ENCODE data around the gene MUS81.

The MUS81 gene

DNA sequence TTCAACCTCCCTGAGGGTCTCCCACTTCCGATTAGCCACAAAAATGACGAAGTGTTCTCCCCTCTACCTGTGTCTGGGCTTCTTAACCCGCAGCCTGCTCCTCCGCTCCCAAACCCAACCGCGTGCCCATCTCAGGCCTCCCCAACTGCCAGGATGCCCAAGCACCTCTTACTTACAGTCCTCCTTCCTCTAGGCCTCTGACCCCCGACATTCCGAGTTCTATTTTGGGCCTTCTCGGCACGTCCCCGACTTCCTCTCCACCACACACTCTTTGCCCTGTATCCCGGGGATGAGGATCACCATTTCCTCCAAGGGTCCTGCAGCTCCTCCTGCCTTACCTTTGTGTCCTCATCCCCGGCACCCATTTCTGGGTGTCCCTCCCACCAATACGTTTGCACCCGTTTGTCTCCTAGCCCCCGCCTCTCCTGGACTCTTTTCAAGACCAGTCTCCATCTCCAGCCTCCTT, 388 bp upstream of the MUS81 start:
- DNase-seq (ENCODE audit: low read depth in 2 of 2, low spot score in 1 of 2), result no peak

DNA sequence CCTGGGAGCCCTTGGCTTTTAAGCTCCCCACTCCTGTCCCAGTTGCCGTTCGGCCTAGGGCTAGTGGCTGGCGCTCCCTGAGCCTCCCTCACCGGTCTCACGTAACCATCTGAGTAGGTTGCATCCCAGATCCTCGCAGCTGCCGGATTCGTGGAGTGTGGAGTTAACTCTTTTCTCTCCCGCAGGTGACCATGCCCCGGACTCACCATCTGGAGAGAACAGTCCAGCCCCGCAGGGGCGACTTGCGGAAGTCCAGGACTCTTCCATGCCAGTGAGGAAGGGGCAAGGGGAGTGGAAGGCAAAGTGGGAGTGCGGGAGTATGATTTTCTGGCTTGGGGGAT, 902 bp downstream of the MUS81 start:
- no peak for DNase-seq (ENCODE audit: low read depth in 2 of 2, low spot score in 1 of 2)

DNA sequence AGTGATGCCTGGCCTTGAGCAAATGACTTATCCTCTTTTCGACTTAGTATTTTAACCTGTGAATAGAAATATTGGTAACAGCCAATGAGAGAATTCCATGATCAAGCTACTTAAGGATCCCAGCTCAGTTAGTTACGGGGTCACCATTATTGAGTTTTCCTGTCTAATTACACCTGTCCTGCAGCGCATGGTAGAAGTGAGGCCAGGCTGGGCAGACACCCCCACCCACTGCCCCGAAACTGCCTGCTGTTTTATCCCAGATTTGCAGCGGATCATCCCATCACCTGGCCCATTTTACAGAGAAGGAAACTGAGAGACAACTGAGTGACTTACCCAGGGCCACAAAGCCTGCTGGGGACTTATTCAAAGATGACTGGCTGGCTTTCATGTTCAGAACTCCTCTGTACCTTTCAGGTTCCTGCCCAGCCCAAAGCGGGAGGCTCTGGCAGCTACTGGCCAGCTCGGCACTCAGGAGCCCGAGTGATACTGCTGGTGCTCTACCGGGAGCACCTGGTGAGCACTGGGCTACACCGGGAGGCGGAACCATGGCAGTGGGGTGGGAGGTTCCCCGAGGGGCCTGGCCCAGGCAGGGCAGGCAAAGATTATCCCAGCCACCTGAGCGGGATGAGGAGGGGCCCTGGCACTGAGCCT, 1.4 kb downstream of the MUS81 start:
- DNase-seq (ENCODE audit: low read depth in 2 of 2, low spot score in 1 of 2), result no peak

DNA sequence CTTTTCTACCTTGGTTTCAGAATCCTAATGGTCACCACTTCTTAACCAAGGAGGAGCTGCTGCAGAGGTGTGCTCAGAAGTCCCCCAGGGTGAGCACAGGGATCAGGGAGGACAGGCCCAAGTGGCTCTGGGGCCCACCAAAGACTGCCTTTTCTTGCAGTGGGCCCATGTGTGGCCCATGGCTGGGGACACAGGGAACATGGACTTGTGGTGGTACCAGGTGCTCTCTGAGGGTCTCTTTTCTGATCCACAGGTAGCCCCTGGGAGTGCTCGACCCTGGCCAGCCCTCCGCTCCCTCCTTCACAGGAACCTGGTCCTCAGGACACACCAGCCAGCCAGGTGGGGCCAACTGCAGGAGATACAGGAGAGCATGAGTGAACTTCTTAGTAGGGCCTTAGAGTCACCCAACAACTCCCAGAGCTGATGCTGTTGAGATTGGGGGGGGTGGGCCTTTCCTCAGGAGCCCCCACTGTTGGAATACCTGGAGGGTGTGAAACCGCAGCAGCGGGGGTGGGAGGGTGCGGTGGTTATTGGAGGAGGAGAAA, 2.0 kb downstream of the MUS81 start:
- DNase-seq (ENCODE audit: low read depth in 2 of 2, low spot score in 1 of 2), result no peak

DNA sequence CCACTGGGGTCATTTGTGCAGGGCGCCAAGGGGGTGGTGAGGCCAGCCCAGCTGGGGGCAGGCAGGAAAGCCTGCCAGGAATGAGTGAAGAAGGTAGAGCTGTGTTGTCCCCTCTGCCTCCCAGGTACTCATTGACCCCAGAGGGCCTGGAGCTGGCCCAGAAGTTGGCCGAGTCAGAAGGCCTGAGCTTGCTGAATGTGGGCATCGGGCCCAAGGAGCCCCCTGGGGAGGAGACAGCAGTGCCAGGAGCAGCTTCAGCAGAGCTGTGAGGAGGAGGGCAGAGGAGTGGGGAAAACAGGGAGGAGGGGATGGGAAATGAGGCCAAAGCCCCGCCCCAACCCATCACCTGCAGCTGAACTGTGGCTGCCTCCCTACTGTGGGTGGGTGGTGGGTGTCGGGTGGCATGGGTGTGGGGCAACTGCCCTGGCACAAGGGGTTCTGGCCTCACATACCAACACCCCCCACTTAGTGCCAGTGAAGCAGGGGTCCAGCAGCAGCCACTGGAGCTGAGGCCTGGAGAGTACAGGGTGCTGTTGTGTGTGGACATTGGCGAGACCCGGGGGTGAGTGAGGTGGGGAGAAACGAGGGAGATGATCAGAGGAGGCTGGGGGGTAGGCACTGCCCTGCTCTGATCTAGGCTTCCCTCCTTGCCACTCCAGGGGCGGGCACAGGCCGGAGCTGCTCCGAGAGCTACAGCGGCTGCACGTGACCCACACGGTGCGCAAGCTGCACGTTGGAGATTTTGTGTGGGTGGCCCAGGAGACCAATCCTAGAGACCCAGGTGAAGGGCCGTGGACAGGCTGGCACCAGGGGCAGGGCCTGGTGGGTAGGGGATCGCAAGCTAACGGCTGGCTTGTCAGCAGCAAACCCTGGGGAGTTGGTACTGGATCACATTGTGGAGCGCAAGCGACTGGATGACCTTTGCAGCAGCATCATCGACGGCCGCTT, 3.0 kb downstream of the MUS81 start:
- no peak for DNase-seq (ENCODE audit: low read depth in 2 of 2, low spot score in 1 of 2)

DNA sequence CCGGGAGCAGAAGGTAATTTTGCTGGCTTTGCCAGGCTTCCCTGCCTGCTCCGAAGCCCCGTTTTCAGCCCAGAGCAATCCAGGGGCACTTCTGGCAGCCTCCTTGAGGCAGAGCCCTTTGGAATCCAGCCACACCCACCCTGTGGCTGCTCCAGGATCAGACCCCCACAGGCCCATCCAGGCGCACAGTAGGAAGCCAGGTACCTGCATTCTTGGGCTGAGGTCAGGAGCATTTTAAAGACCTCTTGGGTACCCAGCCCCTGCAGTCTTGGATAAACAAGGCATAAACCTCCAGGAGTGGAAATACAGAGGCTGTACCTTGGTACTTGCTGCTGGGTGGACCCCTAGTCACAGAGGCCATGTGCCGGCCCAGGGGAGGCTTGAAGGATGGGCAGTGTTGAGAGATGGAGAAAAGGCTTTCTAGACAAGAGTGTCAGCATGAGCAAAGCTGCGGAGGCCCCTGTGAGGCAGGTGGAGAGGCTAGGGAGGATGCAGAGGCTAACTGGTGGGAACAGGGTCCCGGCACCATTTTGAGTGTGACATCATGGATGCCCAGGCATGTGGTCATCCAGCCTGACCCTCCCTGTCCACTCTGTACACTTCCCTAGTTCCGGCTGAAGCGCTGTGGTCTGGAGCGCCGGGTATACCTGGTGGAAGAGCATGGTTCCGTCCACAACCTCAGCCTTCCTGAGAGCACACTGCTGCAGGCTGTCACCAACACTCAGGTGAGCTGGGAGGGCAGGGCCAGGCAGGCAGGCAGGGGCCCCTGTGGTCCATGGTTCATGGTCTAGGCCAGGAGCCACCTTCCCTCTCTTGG, 3.9 kb downstream of the MUS81 start:
- no peak for DNase-seq (ENCODE audit: low read depth in 2 of 2, low spot score in 1 of 2)

DNA sequence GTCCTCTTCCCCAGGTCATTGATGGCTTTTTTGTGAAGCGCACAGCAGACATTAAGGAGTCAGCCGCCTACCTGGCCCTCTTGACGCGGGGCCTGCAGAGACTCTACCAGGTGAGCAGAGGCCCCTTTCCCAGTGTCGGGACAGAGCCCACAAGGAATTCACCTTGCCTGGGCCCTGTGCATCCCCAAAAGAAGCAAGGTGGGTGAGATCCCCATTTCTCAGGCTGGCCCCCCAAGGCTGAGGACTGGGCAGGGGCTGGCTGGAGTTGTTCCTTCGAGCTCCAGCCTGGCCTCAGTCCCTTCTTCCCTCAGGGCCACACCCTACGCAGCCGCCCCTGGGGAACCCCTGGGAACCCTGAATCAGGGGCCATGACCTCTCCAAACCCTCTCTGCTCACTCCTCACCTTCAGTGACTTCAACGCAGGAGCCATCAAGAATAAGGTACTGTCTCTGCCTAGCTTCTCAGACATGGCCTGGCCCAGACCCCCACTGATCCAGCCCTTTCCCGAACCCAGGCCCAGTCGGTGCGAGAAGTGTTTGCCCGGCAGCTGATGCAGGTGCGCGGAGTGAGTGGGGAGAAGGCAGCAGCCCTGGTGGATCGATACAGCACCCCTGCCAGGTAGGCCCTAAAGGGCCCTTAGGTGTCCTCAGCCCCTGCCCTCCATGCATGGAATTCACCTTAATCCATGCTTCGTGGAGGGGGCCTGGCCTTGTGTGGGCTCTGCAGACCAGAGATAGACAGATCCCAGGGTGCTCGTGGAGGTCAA, 4.7 kb downstream of the MUS81 start:
- no peak for DNase-seq (ENCODE audit: low read depth in 2 of 2, low spot score in 1 of 2)

DNA sequence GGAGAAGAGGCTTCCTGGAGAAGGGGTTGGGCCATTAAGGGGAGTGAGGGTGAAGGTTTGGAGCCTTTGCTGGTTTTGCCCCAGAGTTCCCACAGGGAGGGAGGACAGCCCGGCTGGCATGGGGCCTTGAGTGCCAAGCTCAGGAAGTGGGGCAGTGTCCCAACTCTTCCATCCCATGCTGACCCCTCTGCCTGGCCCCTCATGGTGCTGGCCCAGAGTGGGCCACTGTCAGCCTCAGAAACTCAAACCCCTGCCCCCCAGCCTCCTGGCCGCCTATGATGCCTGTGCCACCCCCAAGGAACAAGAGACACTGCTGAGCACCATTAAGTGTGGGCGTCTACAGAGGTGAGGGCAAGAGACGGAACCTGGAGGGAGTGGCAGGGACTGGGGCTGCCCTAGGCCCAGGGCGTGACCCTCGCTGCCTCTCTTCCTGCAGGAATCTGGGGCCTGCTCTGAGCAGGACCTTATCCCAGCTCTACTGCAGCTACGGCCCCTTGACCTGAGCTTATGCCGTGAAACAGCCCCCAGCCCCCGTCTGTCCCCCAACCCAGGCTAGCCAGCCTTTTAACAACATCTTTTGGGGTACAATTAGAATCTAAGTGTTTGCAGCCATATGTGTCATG, 5.4 kb downstream of the MUS81 start:
- DNase-seq (ENCODE audit: low read depth in 2 of 2, low spot score in 1 of 2), result no peak

DNA sequence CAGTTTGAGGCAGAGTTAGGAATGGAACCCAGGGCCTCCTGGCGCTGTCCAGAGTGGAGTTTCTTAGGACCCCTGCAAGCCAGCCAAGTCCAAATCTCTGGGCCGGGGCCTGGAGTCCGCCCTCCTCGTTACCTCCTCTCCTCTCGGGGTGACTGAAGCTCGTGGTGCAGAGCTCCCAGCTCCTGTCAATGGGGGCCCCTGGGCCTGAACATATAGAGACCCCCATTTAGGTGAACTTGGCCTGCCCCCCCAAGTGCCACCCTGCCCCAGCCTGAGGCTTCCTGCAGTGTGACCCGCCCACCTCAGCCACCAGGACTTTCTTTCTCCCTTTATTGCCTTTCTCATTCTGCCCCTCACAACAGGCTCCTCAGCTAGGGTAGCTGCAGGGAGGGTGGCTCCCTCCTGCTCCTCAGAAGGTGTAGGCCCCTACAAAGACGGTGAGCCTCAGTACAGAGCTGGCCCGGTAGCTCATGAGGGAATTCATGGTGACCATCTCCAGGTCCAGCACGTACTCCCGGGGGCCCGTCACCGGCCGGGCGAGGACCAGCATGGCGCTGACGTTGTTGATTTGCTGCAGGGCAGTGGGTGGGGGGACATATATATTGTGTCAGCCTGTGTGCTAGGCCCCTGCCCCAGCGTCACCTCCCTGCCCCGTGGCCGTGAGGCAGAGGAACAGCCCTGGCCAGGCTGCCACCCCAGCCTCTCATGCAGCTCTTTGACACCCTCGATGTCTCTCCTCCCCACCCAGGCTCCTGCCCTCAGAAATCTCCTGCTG, 6.5 kb downstream of the MUS81 start:
- no peak for DNase-seq (ENCODE audit: low read depth in 2 of 2, low spot score in 1 of 2)

DNA sequence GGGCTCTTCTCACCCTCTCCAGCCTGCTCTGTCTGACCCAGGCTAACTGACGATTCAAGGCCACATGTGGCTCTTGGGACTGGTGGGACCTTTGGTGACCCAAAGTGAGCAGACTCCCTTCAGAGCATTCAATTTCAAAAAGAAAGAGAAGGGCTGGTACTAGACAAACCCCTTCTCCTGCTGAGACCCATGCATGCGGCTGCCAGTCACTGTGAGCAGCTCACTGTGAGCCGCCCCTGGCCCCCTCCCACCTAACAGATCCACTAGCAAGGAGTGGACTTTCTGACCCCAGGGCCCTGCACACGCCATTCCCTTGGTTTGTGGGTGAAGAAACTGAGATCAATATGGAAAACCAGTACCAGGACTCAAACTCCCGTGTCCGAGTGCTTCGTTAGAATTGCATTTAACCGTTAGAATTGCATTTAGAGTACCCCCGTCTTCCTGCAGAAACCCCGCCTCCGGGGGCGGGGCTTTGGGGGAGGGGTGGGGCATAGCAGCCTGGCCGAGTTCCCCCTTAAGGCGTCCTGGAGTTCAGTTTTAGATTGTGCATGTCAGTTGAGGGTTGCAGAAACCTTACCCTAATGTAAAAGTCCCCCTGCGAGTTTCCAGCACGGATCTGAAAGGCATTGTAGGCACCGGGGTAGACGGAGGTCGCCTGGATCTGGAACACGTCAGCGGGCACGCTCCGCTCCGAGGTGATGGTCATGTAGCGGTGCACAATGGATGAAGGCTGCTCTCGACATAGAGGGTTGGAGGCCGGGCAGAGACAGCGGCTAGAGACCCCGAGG, 7.2 kb downstream of the MUS81 start:
- no peak for DNase-seq (ENCODE audit: low read depth in 2 of 2, low spot score in 1 of 2)

DNA sequence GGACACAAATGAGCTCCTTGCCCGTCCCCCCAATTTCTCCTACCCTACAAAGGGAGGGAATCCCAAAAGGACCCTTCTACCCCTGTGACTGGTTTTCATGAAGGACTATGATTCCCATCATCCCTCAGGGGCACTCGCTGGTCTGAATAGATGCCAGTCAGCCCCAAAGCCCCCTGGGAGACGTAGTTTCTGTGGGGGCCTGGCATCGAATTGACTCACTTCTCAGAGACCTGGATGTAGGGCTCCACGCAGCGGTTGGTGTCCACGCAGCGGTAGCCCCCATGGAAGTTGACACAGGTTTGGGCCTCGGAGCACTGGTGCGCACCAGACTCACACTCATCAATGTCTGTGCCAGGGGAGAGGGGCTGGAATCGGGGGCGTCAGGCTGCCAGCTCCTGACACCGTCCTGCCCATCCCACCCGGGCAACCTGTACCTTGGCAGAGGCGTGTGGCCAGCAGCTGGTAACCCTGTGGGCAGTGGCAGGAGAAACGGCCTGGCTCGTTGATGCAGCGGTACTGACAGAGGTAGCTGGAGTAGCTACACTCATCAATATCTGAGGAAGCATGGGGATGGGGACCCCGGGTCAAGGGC, 7.9 kb downstream of the MUS81 start:
- DNase-seq (ENCODE audit: low read depth in 2 of 2, low spot score in 1 of 2), result no peak

DNA sequence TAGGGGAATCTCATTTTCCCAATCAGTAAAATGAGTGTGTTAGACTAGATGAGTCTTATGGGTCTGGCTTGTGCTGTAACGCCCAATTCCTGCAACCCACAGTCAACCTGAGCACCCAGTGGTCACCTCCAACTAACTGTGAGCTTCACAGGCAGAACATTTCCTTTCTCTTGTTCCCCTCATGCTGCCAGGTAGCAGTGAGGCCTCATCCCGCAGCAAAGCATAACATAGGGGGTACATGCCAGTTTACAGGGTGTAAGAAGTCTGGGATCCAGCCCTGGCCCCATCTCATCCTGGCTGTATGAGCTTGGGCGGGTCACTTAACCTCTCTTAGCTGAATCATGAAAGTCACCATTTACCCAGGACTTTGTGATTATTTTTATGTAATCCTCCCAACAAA, 8.7 kb downstream of the MUS81 start:
- DNase-seq (ENCODE audit: low read depth in 2 of 2, low spot score in 1 of 2), result no peak

DNA sequence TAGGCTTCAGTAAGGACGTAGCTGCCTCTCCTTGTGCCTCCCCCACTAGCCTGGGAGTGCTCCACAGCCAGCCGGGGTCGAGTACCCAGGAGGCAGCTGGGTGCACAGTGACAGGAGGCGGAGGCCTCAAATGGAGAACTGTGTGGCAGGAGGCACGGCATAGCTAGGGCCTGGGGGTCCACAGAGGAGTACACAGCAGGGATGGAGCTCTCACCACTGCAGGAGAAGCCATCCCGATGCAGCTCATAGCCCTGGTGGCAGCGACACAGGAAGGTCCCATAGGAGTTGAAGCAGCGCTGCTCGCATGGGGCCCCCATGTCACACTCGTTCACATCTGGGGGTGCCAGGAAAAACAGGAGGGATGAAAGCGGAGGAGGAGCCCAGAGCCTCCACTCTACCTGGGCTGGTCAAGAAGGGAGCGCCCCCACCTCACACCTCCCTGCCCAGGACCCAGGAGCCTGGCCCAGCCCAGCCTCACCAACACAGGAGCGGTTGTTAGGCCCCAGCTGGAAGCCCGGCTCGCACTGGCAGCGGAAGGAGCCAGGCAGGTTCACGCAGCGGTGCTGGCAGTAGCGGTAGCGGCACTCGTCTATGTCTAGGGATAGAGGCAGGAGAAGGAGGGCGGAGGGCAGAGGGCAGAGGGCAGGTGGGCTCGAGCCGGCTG, 9.5 kb downstream of the MUS81 start:
- no peak for DNase-seq (ENCODE audit: low read depth in 2 of 2, low spot score in 1 of 2)

DNA sequence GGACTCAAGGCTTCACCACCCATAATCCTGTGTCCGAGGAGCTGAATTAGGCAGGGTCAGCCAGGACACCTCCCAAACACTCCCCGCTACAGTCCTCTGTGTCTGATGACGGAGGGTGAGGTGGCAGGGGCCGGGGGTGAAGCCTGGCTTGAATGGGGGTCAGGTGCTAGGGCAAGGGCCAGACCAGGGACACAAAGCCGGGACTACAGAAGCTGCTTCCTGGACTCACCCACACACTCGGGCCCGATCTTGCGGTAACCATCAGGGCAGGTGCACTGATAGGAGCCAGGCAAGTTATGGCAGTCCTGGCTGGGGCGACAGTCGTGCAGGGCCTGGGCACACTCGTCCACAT, 10.1 kb downstream of the MUS81 start:
- DNase-seq (ENCODE audit: low read depth in 2 of 2, low spot score in 1 of 2), result no peak

DNA sequence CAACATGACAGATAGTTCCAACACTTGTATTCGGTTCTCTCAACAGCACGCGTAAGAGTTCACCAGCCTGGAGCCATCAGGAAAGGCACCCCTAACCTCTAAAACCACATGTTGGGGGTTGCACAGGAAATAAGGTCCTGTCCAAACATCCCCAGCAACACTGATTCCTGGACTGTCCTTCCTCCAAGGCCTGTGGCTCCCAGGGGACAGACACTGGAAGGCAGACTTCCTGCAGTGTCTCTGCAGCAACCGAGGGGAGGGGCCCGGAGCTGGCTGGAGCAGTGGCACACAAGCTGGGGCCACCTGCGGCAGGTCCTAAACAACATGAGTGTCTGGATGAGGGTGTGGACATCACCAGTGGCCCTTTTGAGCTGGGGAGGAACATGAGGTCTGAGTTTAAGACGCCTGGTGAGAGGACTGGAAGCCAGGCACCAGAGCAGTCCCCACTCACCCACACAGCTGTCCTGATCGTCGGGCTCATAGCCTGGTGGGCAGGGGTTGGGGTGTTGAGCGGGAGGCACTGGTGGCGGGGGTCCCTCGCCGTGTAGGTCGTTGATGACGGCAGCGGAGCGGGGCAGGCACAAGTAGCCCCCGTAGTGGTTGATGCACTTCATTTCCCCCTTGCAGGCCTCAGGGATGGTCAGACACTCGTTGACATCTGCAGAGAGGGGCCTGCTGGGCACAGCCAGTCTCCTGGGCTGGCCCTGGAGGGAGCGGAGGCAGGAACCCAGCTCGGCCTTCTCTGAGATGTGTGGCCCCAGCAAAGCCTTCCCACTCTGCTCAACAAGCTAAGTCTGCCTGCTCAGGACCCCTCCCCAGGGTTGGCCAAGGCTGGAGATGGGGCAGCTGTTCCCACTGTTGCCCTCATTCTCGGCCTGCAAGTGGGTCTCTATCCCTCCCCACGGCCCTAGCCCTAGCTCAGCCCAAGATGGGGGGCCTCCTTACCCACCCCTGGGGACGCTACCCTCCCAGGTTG, 10.8 kb downstream of the MUS81 start:
- no peak for DNase-seq (ENCODE audit: low read depth in 2 of 2, low spot score in 1 of 2)

DNA sequence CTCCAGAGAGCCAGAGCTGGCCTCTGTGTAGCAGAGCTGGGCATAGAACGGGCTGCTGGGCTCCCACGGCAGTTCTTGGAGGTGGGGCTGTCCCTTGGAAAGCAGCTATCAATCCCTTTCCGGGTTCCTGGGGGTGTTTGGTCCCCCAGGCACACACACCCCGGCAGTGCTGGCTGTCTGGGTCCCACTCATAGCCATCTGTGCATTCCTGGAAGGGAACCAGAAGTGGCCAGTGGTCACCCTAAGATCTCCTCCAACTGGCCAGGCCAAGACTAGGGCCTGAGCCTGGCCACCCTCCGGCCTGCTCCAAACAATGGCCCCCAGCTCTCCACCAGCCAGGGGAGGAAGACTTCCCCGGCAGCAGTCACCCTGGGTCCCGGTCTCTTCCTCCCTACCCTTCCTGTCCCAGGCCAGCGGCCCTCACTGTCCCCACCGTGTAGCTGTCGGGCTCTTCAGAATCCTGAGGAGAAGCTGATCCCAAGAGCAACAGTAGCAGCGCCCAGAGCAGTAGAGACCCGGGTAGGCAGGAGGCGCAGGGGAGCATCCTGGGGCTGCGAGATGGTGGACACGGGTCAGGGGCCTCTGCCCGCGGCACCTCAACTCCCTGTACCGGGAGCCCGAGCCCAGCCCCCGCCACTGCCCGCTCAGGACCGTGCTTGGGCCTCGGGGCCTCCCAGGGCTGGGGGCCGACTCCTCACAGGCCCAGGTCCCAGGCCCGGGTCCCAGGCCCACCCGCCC, 11.7 kb downstream of the MUS81 start:
- no peak for DNase-seq (ENCODE audit: low read depth in 2 of 2, low spot score in 1 of 2)

All from stimulated activated CD8-positive, alpha-beta memory T cell treated with anti-CD3 and anti-CD28 coated beads, Interleukin-4, amount 100 ng/mL, for 4 hours (primary cell).